ENCODE results near the gene CTDP1.

The CTDP1 gene

DNA sequence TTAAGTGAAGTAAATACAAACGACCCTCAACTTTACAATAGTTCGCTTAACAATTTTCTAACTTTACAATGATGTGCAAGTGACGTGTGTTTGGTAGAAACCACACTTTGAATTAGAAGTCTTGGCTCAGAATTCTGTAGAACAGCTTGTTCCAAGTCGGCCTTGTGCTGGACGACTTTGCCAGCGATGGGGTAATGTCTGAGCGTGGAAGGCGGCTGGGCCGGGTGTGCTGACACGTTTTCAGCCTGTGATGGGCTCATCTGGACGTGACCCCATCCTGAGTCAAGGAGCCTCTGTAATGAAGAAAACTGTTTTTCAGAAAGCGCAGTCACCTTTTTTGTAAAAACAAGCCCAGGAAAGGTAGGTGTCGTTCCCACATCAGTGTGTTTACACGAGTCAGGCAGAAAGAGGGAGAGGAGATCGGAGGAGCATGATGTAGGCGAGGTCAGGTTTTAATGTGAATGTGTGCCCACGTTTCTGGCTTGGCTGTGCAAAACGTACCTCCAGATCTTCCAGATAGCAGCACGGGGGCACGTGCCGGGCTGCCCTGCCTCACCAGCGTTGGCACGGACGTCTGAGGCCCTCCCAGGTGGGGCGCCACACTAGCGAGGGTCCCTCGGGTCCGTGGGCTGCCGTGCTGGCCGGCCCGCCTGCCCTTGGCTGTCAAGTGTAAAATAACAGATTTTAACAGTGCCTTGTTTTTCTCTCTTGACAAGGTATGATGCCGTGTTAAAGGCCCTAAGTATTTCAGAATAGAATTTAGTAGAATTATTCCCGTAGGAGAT, 54.6 kb downstream of the CTDP1 start:
- peaks cover 90% of the 10 kb centered on the region for H3K36me3 ChIP-seq

DNA sequence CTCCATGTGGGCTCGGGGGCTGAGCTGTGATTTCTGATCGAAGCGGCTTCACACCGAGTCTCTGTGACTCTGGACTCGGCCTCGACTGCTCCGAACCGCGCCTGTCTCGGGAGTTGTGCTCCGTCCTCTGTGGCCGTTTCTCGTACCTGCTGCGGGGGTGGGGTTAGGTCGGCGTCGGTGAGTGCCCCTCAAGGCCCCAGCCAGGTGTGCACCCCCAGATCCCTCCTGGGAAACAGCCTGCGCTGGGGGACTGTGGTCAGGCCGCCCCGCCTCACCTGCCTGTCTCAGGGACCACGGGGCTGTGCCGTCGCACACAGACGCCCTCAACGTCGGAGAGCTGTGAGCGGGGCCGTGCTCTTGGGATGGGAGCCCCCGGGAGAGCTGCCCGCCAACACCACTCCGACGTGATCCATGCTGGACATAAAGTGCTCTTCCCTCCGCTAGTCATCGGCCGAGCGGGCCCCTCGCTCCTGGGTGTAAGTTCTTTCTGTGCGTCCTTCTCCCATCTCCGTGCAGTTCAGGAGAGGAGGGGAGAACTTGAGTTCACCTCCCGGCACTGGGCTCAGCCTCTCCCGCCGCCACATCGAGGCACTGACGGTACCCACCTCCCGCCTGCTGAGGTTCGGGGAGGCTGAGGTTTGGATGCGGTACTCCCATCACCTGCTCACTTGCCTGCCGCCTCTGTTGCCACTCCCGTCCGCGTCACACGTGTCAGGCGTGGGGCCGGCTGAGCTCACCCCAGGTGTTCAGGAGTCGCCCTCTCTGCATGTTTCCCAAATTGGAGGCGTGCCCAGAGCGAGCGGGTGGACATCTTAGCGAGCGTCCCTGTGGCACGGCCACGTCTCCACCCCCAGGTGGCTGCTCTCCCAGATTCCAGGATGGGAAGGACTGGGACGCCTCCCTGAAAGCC, 55.7 kb downstream of the CTDP1 start:
- no peaks in the 10 kb centered on the region for H3K4me1 ChIP-seq (ENCODE audit: control insufficient read depth in 1 of 2, insufficient read depth in 1 of 2, low read depth in 1 of 2, low read length in 1 of 2)
- no peak overlapping the region for H3K27ac ChIP-seq

More for the DNA sequence above, 54.6 kb downstream of the CTDP1 start:
- Histone ChIP-seq H3K27me3 (no peaks in the 10 kb centered on the region), H3K4me1 (ENCODE audit: control insufficient read depth in 1 of 2, insufficient read depth in 1 of 2, low read depth in 1 of 2, low read length in 1 of 2) (no peaks in the 10 kb centered on the region), H3K9me3 (peaks cover 17% of the 10 kb centered on the region), H3K4me3 (ENCODE audit: low read depth in 1 of 2, low read length in 1 of 2) (no peak overlapping the region), H3K27ac (no peak overlapping the region)
- TF ChIP-seq, protein P1, sequence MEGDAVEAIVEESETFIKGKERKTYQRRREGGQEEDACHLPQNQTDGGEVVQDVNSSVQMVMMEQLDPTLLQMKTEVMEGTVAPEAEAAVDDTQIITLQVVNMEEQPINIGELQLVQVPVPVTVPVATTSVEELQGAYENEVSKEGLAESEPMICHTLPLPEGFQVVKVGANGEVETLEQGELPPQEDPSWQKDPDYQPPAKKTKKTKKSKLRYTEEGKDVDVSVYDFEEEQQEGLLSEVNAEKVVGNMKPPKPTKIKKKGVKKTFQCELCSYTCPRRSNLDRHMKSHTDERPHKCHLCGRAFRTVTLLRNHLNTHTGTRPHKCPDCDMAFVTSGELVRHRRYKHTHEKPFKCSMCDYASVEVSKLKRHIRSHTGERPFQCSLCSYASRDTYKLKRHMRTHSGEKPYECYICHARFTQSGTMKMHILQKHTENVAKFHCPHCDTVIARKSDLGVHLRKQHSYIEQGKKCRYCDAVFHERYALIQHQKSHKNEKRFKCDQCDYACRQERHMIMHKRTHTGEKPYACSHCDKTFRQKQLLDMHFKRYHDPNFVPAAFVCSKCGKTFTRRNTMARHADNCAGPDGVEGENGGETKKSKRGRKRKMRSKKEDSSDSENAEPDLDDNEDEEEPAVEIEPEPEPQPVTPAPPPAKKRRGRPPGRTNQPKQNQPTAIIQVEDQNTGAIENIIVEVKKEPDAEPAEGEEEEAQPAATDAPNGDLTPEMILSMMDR (IDR thresholded peaks at IDR 0.05), result no peak

DNA sequence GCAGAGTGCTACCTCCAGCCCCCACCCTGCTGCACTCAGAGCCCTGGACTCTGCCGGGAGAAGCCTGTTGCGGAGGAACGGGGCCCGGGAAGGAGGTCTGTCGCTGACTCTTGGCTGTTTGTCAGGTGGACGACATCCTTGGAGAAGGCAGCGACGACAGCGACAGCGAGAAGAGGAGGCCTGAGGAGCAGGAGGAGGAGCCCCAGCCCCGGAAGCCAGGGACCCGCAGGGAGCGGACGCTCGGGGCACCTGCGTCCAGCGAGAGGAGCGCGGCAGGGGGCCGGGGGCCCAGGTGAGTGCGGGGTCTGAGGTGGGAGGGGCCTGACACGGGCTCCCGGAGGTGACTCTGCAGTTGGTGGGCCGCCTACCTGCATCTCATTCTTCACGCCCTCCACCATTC, 56.6 kb downstream of the CTDP1 start:
- no peak overlapping the region for H3K27ac ChIP-seq
- peaks cover 9% of the 10 kb centered on the region for H3K9me3 ChIP-seq
- no peak overlapping the region for H3K4me3 ChIP-seq (ENCODE audit: low read depth in 1 of 2, low read length in 1 of 2)
- TF ChIP-seq, protein P1 (IDR thresholded peaks at IDR 0.05), result no peak
- H3K36me3 ChIP-seq, result peaks cover 86% of the 10 kb centered on the region
- no peaks in the 10 kb centered on the region for H3K27me3 ChIP-seq
- no peaks in the 10 kb centered on the region for H3K4me1 ChIP-seq (ENCODE audit: control insufficient read depth in 1 of 2, insufficient read depth in 1 of 2, low read depth in 1 of 2, low read length in 1 of 2)

More for the DNA sequence above, 55.7 kb downstream of the CTDP1 start:
- Histone ChIP-seq H3K9me3 (peaks cover 17% of the 10 kb centered on the region), H3K27me3 (no peaks in the 10 kb centered on the region), H3K36me3 (peaks cover 86% of the 10 kb centered on the region), H3K4me3 (ENCODE audit: low read depth in 1 of 2, low read length in 1 of 2) (no peak overlapping the region)
- TF ChIP-seq, protein P1 (IDR thresholded peaks at IDR 0.05), result no peak

DNA sequence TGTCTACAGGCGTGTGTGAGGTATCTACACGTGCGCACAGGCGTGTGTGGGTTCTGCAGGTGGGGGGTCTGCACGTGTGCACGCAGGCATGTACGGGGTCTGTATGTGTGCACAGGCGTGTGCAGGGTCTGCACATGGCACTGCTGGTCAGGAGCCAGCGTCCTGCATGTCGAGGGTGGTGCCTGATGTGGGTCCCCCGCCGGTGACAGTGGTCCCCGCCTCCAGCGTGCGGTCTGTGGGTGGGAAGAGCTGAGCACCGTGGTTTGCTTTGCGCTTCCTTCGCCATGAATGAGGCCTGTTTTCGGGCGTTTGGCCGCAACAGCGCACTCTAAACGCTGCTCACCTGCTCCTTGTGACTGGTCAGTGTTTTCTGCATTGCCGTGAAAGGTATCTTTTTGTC, 57.2 kb downstream of the CTDP1 start:
- TF ChIP-seq, protein P1 (IDR thresholded peaks at IDR 0.05), result no peak
- Histone ChIP-seq H3K4me3 (ENCODE audit: low read depth in 1 of 2, low read length in 1 of 2) (no peak overlapping the region), H3K27ac (no peak overlapping the region), H3K36me3 (peaks cover 86% of the 10 kb centered on the region), H3K9me3 (peaks cover 3% of the 10 kb centered on the region), H3K27me3 (no peaks in the 10 kb centered on the region), H3K4me1 (ENCODE audit: control insufficient read depth in 1 of 2, insufficient read depth in 1 of 2, low read depth in 1 of 2, low read length in 1 of 2) (no peaks in the 10 kb centered on the region)

DNA sequence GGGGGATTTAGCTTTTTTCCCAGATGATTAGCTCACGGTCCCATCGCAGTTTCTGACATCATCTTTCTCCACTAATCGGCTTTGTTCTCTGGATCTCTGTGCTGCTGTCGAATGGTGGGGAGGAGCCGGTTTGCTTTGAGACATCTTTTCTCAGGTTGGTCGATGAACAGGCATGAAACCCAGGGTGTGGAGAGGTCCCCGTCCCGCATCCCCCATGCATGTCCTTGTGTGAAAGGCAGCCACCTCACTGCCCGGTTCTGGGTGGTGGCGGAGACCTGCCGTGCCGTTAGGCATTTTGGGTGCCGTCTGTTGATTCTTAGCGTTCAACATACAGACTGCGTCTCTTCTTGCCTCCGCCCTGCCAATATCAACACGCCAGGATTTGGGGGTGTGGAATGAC, 57.8 kb downstream of the CTDP1 start:
- H3K27ac ChIP-seq, result no peak overlapping the region
- no peak overlapping the region for H3K4me3 ChIP-seq (ENCODE audit: low read depth in 1 of 2, low read length in 1 of 2)
- H3K27me3 ChIP-seq, result no peaks in the 10 kb centered on the region
- H3K9me3 ChIP-seq, result no peaks in the 10 kb centered on the region
- TF ChIP-seq, protein P1 (IDR thresholded peaks at IDR 0.05), result no peak
- no peaks in the 10 kb centered on the region for H3K4me1 ChIP-seq (ENCODE audit: control insufficient read depth in 1 of 2, insufficient read depth in 1 of 2, low read depth in 1 of 2, low read length in 1 of 2)
- H3K36me3 ChIP-seq, result peaks cover 90% of the 10 kb centered on the region

All from neutrophil (primary cell).